A204.1 (cell line): ENCODE results near the gene RFX8.

Source experiments
- FAIRE-seq: peaks from 2 replicates; lab custom pipeline; 2012; peaks lifted over from hg19 to GRCh38; lab: Jason Lieb, UNC

Gene RFX8

DNA sequence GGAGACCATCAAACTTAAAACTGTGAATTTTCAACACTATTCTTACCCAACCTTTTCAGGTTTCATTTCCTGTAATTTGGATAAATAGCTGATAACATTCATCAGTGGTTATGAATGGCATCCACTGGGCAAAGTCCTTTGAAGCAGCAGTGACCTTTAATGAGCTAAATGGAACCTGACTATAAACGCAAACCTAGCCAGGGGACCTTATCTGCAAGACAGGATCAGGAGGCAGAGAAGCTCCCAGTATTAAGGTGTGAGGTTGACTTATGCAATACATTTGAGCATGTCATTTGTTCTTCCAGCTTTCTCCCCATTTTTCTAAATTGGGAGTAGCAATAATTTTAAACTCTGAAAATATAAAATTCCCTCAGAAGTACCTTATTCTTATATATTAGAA is 126.0 kb downstream of the RFX8 start:
- FAIRE-seq, result no peak
